ENCODE data around the gene CHMP5. TPM values are rescaled to one million over a fixed set of nuclear protein-coding genes. Genes with fewer than 3 reads are reported as not detected.

The CHMP5 gene
- polyA plus RNA-seq, 1 donor from 2014 or later: 286 TPM

- H3K27me3 ChIP-seq (ENCODE audit: insufficient read depth, low read depth, low read length): no peaks in the 10 kb centered on the region
- H2AFZ ChIP-seq (ENCODE audit: low read depth, low read length): no peak overlapping the region
- no peak overlapping the region for H3K9ac ChIP-seq (ENCODE audit: low read length)
- TF ChIP-seq MXI1 (conservative IDR thresholded peaks at IDR 0.05; ENCODE audit: poor library complexity, severe bottlenecking): no peak
- no peak for TF ChIP-seq EZH2 (IDR thresholded peaks at IDR 0.05; ENCODE audit: borderline replicate concordance, insufficient read depth, low read length, poor library complexity, severe bottlenecking)
- no peak for TF ChIP-seq SMC3 (conservative IDR thresholded peaks at IDR 0.05; ENCODE audit: poor library complexity)
- no peak for TF ChIP-seq REST (IDR thresholded peaks at IDR 0.05; ENCODE audit: borderline replicate concordance)
- TF ChIP-seq EP300 (conservative IDR thresholded peaks at IDR 0.05; ENCODE audit: poor library complexity, severe bottlenecking): no peak
- no peak for TF ChIP-seq POLR2AphosphoS5 (IDR thresholded peaks at IDR 0.05)
- no peak for TF ChIP-seq CTCF (IDR thresholded peaks at IDR 0.05; ENCODE audit: poor library complexity, severe bottlenecking)
- no peak for TF ChIP-seq RAD21 (conservative IDR thresholded peaks at IDR 0.05)
- TF ChIP-seq TAF1 (IDR thresholded peaks at IDR 0.05; ENCODE audit: low read depth): no peak
- no peaks in the 10 kb centered on the region for H4K20me1 ChIP-seq (ENCODE audit: insufficient read depth)
- H3K36me3 ChIP-seq (ENCODE audit: insufficient read depth, low read length): no peaks in the 10 kb centered on the region
- no peaks in the 10 kb centered on the region for H3F3A ChIP-seq (ENCODE audit: insufficient read depth, low read length, poor library complexity, severe bottlenecking)
- H3K4me2 ChIP-seq (ENCODE audit: low read length): no peak overlapping the region
- no peak overlapping the region for H3K4me3 ChIP-seq (ENCODE audit: low read length)
- H3K79me2 ChIP-seq (replicated peaks; ENCODE audit: insufficient read depth, low read length): no peaks in the 10 kb centered on the region
- H3K9me2 ChIP-seq (ENCODE audit: insufficient read depth, low read length): no peaks in the 10 kb centered on the region
- H3K27ac ChIP-seq (ENCODE audit: low read length): no peak overlapping the region
- no peaks in the 10 kb centered on the region for H3K9me3 ChIP-seq (ENCODE audit: low read length)
Observed at GRCh38 chr9:33228606-33229005, 36.2 kb upstream of the CHMP5 start.

- TF ChIP-seq CTCF (IDR thresholded peaks at IDR 0.05; ENCODE audit: poor library complexity, severe bottlenecking) (no peak), MXI1 (conservative IDR thresholded peaks at IDR 0.05; ENCODE audit: poor library complexity, severe bottlenecking) (no peak), REST (IDR thresholded peaks at IDR 0.05; ENCODE audit: borderline replicate concordance) (no peak), EP300 (conservative IDR thresholded peaks at IDR 0.05; ENCODE audit: poor library complexity, severe bottlenecking) (no peak), TAF1 (IDR thresholded peaks at IDR 0.05; ENCODE audit: low read depth) (no peak), SMC3 (conservative IDR thresholded peaks at IDR 0.05; ENCODE audit: poor library complexity) (no peak), EZH2 (IDR thresholded peaks at IDR 0.05; ENCODE audit: borderline replicate concordance, insufficient read depth, low read length, poor library complexity, severe bottlenecking) (no peak), POLR2AphosphoS5 (IDR thresholded peaks at IDR 0.05) (no peak), RAD21 (conservative IDR thresholded peaks at IDR 0.05) (no peak)
- no peak overlapping the region for H3K4me3 ChIP-seq (ENCODE audit: low read length)
- no peak overlapping the region for H3K27ac ChIP-seq (ENCODE audit: low read length)
- no peaks in the 10 kb centered on the region for H3K9me3 ChIP-seq (ENCODE audit: low read length)
- H3K4me2 ChIP-seq (ENCODE audit: low read length): no peak overlapping the region
- no peaks in the 10 kb centered on the region for H4K20me1 ChIP-seq (ENCODE audit: insufficient read depth)
- no peak overlapping the region for H3K9ac ChIP-seq (ENCODE audit: low read length)
- no peaks in the 10 kb centered on the region for H3K27me3 ChIP-seq (ENCODE audit: insufficient read depth, low read depth, low read length)
- no peaks in the 10 kb centered on the region for H3F3A ChIP-seq (ENCODE audit: insufficient read depth, low read length, poor library complexity, severe bottlenecking)
- no peaks in the 10 kb centered on the region for H3K9me2 ChIP-seq (ENCODE audit: insufficient read depth, low read length)
- H3K79me2 ChIP-seq (replicated peaks; ENCODE audit: insufficient read depth, low read length): no peaks in the 10 kb centered on the region
- no peaks in the 10 kb centered on the region for H3K36me3 ChIP-seq (ENCODE audit: insufficient read depth, low read length)
- no peak overlapping the region for H2AFZ ChIP-seq (ENCODE audit: low read depth, low read length)
Observed at GRCh38 chr9:33229359-33230114, 35.3 kb upstream of the CHMP5 start.
